Stimulated activated CD4-positive, alpha-beta T cell treated with anti-CD3 and anti-CD28 coated beads, TNF-alpha, amount 100 ng/mL, for 1 hour (primary cell): Measurements from ENCODE around the gene CELSR1.

Experiments used
- DNase-seq, 3 donors: peaks; one replicate each; pipeline ENCODE4 v3.0.0-alpha.2; 2020; ENCODE audit warnings: low read depth in 3 of 3, low spot score in 1 of 3

Gene CELSR1

GRCh38 chr22:46462726-46463371, 74.6 kb downstream of the CELSR1 start:
- no peak for DNase-seq

GRCh38 chr22:46461566-46462180, 75.7 kb downstream of the CELSR1 start:
- DNase-seq: no peak

- no peak for DNase-seq
Measured at GRCh38 chr22:46460857-46461256, 76.6 kb downstream of the CELSR1 start.

GRCh38 chr22:46459347-46460065, 77.9 kb downstream of the CELSR1 start:
- no peak for DNase-seq

GRCh38 chr22:46458525-46458924, 78.9 kb downstream of the CELSR1 start:
- no peak for DNase-seq

GRCh38 chr22:46457502-46458488, 79.6 kb downstream of the CELSR1 start:
- no peak for DNase-seq

GRCh38 chr22:46456818-46457163, 80.6 kb downstream of the CELSR1 start:
- no peak for DNase-seq

GRCh38 chr22:46455446-46455845, 82.0 kb downstream of the CELSR1 start:
- DNase-seq: no peak

GRCh38 chr22:46454504-46455269, 82.7 kb downstream of the CELSR1 start:
- no peak for DNase-seq

- DNase-seq: no peak
Measured at GRCh38 chr22:46453829-46454503, 83.5 kb downstream of the CELSR1 start.

GRCh38 chr22:46453006-46453828, 84.2 kb downstream of the CELSR1 start:
- DNase-seq: no peak

GRCh38 chr22:46452195-46453005, 85.0 kb downstream of the CELSR1 start:
- no peak for DNase-seq

GRCh38 chr22:46451741-46452140, 85.7 kb downstream of the CELSR1 start:
- DNase-seq: no peak

- DNase-seq: no peak
Measured at GRCh38 chr22:46450931-46451561, 86.4 kb downstream of the CELSR1 start.

- DNase-seq: no peak
Measured at GRCh38 chr22:46449974-46450745, 87.3 kb downstream of the CELSR1 start.

GRCh38 chr22:46449116-46449691, 88.2 kb downstream of the CELSR1 start:
- DNase-seq: no peak

GRCh38 chr22:46448333-46448732, 89.1 kb downstream of the CELSR1 start:
- no peak for DNase-seq
